Activated CD8-positive, alpha-beta memory T cell treated with anti-CD3 and anti-CD28 coated beads for 48 hours (primary cell): ENCODE data around the gene FNDC10.
"Not testable (repeated sequence)": the region's sequence is repeated elsewhere in the genome, so short reads cannot be mapped to it uniquely, and the experiment has no call there.

Experiments used
- DNase-seq, 3 experiments: peaks; one replicate each; pipeline ENCODE4 v3.0.0-alpha.2; 2020; ENCODE audit warnings: low read depth in 2 of 3, low spot score in 2 of 3

Gene FNDC10

DNA sequence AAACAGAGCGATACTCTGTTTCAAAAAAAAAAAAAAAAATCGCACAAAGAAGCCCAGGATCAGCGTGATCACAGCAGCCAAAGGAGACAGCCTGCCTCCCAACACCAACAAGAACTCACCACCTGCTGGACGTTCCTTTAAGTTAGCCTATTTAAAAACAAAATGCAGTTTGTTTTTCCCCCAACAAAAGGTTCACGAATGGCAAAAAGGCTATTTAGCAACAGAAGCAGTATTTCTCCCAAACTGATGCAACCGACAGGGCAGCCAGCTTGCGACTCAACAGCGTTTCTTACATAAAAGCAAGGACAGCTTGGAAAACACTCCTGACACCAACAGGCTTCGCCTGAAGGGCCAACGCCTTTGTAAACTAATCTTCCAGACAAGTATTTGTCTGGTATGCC is 32.0 kb downstream of the FNDC10 start:
- no peak for DNase-seq

DNA sequence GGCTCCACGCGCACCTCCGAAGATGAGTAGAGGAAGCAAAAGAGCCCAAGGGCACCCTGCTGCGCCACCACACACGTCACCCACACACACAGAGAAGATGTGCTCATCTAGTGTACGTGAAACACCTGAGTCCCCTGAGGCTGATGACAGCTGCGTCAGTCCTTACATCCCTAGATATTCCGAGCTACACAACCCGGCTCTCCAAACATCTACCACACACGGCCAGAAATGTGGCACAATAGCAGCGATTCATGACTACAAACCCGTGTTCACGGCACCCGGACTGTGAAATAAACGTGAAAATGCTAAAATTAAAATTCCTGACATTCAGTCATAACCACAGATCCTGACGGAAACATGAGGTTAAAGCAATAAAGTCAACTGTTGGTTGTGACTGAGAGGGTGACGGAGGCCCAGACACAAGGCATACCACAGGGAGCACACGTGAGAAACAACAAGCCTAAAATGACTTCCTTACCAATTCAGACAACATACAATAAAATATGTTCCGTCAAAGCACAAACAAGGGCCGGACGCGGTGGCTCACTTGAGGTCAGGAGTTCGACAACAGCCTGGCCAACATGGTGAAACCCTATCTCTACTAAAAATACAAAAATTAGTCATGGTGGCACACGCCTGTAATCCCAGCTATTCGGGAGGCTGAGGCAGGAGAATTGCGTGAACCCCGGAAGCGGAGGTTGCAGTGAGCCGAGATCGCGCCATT is 32.6 kb downstream of the FNDC10 start:
- no peak for DNase-seq

DNA sequence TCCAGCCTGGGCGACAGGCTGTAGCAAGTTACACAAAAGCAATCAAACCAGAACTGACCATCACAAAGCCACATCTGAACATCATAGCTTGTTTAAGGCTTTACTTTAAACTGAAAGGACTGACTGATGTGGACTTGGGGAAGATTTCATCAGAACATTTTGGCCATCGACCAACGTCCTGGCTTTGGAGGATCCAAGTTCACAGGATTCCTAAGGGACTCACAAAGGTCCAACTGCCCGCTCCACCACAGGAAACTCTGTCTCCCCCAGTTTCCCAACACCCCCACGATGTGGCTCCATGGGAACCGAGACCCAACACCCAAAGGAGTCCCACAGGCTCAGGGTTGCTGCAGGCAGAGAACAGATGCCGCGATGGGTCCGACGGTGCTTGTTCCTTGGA is 34.6 kb downstream of the FNDC10 start:
- no peak for DNase-seq

DNA sequence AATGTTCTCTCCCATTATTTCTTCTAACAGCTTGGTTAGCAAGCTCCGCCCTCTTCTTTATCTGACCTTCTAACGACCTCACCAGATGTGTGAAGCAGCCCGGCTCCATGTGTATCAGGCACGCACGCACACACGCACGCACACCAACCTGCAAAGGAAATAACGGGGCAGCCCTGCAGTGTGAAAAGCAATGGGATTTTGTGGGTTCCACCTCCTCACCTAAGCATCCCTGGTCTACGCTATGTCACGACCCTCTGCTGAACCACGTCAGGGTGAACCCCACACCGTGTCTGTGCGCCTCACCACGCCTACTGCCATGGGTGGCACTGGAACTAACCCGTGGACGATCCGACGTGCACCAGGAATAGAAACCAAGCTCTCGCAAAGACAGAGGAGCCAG is 35.7 kb downstream of the FNDC10 start:
- no peak for DNase-seq

DNA sequence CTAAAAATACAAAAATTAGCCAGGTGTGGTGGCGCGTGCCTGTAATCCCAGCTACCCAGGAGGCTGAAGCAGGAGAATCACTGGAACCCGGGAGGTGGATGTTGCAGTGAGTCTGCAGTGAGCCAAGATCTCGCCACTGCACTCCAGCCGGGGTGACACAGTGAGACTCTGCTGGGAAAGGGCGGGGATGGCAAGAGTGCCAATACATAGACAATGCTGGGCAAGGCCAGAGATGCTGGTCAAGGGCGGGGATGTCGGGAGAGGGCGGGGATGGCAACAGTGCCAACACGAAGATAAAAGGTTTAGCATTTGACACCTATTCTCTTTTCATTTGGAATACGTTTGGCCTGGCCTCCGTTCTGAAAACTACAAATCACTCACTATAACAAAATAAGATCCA is 36.2 kb downstream of the FNDC10 start:
- DNase-seq, result no peak

DNA sequence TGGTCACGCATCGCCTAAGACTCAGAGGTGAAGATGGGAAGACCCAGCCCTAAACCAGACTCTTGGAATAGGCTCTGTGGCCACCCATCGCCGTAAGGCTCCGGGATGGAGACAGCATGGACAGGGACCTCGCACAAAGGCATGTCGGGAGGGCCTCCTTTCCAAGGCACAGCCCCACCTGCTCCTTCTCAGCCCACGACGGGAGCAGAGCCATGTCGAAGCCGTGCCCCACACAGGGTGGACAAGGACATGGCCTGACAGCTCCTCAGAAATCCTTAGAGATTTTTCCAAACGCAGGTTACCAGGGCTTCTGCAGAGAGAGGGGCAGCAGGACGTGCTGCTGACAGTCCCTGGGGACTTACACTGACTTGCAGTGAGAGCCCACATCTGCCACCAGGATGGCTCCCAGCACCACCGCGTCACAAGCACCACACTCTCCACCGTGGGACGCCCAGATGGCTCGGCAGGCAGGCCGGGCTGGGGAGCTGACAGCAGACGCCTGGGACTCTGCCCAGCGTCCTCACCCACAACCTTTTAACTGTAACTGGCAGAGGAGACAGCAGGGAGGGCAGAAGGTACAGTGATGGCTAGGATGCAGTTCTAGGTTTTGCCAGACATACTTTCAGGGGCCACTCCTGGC is 37.3 kb downstream of the FNDC10 start:
- no peak for DNase-seq

DNA sequence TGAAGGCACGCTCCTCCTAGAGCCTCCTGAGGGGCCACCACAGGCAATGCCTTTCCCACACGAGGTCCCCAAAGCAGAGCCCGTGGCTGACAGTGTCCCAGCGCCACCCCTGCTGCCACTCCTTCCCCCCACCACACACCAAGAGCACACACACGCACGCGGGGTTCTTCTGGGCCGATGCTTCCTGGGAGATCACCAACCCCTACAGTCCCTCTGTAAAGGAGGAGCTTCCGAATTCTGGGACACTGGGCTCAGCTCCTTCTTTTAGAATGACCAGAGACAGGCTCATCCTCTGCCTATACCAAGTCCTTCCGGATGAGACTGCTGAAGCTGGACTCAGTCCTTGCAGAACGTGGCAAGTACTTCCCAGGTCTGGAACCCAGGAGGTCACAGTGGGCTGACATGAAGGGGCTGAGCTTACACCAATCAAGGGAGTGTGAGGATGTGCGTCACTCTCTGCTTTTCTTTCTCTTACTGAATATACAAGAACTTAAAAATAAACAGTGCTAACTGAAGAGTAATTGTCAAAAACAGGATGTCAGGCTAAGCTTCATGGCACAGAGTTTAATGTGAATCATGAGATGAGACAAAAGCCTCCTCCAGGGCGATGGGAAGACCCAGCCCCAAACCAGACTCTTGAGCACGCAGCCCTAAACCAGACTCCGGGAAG is 38.0 kb downstream of the FNDC10 start:
- no peak for DNase-seq

DNA sequence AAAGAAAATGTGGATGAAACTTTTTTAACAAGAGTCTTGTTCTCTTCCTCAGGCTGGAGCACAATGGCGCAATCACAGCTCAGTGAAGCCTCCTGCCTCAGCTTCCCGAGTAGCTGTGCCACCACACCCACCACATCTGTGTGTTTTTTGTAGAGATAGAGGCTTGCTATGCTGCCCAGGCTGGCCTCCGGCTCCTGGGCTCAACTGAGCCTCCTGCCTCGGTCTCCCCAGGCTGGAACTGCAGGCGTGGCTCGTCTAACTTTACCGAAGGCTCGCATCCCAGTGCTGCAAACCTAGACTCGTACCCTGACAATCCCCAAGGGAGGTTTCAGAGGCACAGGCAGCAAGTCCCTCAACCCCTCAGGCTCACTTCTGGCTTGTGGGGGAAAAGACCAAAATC is 39.8 kb downstream of the FNDC10 start:
- DNase-seq, result no peak

DNA sequence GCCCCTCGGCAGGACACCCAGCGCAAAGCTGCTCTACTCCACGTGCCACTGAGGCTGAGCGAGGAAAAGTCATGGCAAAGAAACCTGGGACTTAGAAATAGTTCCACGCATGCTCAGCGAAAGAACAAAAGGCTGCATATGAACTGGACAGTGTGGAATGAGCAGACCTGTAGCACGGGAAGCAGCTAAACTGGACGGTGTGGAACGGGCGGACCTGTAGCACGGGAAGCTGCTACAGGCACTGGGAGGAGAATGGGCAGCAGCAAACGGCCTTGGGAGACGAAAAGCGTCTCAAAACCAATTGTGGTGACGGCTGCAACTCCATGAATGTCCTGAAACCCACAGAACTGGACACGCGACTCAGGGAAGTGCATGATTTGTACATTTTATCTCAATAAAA is 40.9 kb downstream of the FNDC10 start:
- DNase-seq, result no peak

DNA sequence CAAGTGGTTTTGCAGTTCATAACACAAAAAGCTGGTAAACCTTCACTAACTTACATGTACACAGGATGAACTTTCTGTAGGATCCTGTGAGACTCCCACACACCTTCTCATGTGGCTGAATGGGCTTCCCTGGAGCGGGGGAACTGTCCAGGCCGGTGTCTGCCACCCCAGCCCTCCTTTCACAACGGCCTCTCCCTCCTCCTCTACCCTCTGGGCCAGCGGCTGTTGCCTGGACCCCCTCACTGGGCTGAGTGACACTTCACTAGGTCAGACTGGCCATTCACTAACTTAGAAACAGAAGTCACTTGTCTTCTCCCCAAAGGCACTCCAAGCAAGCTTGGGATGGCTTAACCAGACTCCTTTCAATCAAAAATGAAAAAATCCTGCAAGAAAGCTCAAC is 41.3 kb downstream of the FNDC10 start:
- no peak for DNase-seq

DNA sequence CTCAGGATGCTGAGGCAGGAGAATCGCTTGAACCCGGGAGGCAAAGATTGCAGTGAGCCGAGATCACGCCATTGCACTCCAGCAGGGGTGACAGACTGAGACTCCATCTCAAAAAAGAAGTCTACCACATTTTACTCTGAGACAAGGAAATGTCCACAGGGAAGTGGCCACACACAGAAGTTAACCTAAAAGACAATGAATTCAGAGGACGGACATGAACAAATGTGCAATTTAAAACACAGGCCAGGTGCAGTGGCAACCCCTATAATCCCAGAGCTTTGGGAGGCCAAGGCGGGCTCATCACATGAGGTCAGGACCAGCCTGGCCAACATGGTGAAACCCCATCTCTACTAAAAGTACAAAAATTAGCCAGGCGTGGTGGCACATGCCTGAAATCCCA is 42.2 kb downstream of the FNDC10 start:
- not testable (repeated sequence) for DNase-seq

DNA sequence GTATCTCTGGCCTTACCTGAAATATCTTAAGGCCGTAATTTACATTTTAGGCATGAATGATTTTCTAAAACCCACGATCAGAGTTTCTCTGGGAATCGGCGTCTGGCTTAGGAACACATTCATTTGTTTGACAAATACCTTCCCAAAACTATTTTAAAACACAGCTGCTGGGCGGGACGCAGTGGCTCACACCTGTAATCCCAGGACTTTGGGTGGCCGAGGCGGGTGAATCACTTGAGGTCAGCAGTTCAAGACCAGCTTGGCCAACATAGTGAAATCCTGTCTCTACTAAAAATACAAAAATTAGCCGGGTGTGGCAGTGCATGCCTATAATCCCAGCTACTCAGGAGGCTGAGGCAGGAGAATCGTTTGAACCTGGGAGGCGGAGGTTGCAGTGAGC is 43.0 kb downstream of the FNDC10 start:
- DNase-seq, result not testable (repeated sequence)

DNA sequence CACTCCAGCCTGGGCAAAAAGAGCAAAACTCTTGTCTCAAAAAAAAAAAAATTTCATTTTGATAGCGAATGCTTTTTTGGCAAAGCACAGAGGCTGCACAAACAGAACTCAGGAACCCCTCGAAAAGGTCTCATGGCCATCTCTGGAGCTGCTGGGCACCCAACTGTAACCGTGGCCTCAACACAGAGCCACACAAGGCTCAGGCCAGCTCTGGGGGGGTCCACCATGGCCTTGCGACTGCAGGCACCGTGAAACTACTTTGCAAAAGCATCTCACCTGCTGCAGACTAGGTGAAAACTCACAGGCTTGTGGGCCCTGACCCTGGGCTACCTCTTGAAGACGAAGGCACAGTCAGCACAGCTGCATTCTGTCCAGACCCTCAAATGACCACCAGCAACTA is 43.4 kb downstream of the FNDC10 start:
- no peak for DNase-seq

DNA sequence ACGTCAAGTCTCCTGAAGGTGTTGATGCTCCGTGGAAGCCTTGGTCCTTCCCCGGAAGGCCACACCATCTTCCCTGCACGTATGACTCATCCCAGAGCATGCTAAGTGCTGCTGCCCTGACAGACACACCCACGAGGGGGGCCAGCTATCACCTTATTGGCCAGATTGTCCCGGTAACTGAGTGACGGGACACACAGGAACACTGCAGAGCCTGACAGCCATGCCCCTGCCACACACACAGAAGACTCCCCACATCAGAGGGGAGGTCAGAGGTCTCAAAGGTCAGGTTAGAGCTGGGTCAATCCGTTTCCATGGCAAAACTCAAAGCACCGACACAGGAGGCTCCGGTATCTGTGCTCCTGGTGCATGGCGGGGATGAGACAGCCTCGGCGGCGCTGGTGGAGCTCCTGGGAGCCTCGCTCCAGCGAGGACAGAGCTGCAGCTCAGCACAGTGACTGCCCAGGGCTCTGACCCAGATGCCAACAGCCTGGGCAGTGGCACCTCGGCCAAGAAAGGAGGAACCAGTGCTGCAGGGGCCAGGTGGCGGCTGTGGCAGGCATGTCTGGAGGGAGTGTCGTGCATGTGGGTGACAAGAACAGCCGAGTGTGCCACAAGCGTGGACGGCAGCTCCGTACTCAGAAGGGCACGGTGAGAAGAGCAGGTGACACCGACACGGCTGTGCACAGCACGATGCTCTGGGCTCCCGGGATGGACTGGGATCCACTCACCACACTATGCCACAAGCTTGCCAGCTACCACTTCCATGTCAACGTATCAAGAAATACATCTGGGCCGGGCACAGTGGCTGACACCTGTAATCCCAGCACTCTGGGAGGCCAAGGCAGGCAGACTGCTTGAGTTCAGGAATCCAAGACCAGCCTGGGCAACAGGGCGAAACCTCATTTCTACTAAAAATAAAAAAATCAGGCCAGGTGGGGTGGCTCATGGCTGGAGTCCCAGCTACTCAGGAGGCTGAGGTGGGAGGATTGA is 44.7 kb downstream of the FNDC10 start:
- DNase-seq, result no peak

DNA sequence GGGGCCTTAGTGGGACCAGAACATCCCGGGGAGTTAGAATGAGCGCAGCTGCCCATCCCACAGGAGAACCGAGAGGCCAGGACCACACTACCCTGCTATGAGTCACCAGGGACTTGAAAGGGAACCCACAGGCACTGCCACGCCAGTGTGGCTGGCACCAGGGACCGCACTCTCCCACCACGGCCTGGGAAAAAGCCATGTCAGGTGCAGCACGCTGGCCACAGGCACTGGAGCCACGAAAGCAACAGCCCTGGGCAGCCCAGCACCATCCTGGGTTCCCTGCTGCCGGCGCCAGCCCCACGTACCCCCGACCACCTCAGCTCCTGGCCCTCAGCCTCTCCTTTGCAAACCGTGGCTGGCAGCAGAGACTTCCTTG is 45.4 kb downstream of the FNDC10 start:
- DNase-seq, result no peak

DNA sequence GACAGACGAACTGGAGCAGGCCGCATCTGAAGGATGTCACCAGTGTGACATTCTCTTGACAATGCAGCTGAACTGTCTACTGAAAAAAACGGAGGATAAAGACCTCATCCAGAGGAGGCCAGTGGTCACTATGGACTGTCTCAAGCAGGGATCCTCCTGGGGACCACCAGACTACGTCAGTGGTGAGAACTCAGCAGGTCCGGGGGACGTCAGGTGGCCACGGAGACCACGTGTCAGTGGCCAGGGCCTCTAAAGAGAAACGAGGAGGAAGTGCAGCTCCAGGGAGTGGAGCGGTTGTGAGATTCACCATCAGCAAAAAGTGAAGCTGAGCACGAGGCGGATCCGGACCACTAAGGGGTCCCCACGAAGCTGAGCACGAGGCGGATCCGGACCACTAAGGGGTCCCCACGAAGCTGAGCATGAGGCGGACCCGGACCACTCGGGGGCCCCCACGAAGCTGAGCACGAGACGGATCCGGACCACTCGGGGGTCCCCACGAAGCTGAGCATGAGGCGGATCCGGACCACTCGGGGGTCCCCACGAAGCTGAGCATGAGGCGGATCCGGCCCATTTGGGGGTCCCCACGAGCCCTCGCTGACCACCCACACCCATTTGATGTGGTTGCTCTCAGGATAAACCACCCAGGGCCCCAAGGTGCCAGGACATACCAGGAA is 46.0 kb downstream of the FNDC10 start:
- DNase-seq, result no peak

DNA sequence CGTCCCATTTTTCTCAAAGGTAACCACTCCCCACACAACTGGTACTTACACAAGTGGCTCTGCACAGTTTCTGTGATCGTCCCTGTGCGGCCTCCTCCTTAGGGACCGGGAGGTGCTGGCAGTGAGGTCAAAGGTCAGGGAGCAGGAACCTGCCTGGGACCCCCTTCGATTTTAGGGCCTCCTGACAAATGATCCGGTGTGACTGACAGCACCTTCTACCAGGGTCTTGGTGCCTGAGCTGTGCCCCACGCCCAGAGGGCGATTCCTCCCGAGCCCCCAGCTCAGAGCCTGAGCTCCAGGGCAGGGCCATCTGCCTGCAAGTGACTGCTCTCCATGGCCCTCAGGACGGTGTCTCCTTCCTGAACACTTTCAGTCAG is 47.7 kb downstream of the FNDC10 start:
- no peak for DNase-seq

DNA sequence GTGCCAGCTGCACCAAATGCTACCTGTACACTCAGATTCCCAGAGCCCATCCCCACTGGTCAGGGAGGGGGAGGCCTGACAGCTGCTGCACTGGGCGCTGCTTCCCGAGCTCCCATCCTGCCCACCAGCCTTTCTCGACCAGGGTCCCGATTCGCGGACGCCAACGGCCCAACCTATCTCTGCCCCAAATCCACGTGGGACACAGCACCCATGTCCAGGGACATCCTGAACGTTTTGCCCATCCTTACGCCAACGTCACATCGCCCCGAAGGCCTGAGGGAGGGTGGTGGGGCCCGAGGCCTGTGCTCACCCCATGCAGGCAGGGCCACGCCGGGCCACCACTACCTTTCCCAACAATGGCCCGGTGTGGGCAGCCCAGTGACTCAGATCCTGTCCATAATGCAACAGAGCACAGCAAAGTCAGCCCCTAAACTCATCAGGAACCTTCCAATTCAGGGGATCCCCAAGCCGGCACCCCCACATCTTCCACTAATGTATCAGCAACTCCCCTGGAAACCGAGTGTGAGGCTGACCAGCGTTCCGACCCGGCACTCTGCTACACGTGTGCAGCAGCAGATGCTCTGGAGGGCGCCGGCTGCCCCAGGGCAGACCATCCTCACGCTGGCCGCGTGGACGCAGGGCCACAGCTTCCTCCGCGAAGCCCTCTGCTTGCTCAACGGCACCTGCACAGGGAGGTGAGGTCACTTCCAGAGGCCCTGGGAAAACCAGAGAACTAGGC is 48.2 kb downstream of the FNDC10 start:
- no peak for DNase-seq

DNA sequence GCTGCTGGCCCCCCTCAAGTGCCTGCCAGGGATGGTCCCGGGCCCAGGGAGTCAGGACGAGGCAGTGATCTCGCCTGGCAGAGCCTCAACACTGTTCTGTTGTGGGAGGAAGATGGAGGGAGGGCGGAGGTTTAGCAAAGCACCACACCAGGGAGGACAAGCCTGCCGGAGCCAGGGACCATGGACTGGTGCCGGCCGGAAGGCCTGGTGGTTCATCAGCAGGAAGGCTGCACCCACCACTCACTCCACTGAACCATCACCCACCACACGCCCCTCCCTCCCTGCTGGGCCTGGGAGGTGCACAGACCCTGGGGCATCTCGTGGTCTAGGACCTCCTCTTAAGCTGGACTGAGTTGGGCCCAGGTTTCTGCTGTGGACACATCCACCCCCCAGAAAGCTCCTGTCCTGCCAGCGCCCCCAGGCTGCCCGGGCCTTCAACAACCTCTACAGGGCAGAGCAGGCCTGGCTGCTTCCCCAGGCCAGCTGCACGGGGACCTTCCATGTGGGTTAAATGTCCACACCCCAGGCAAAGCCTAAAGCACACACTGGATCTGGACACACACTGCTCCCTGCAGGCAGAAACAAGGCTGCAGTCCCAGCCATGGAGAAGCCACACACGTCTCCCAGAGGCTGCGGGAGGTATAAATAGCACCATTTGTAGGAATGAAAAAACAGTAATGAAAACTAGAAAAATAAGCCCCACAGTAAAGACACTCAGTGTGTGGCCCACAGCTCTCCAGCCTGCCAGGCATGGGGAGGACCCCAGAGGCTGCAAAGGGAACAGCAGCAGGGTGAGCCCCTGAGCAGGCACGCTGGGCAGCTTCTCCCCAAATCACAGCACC is 49.1 kb downstream of the FNDC10 start:
- DNase-seq, result no peak
